SU-DHL-6 (cell line): ENCODE measurements around the gene SLC48A1.

Experiments used
- H2AFZ ChIP-seq: fragments of 200-600 bp; sonication (generic); 2 replicates; pipeline ENCODE4 v1.6.1; 2014; ENCODE audit warnings: low read depth, mild to moderate bottlenecking, moderate library complexity, mixed read lengths, antibody characterized with exemption, low read length; ENCODE audit not compliant: severe bottlenecking
- H3F3A ChIP-seq: fragments of 200-600 bp; shearing (Covaris generic); 2 replicates; pipeline ENCODE4 v1.6.0; 2016; ENCODE audit warnings: antibody characterized with exemption, mild to moderate bottlenecking; ENCODE audit not compliant: insufficient read depth
- H3K27ac ChIP-seq: fragments of 200-600 bp; sonication (generic); 2 replicates; pipeline ENCODE4 v1.5.1; 2016; ENCODE audit warnings: low read depth, mild to moderate bottlenecking, low read length, moderate library complexity, mixed read lengths
- H3K27me3 ChIP-seq: fragments of 200-600 bp; sonication (generic), shearing (Covaris generic); 2 replicates; pipeline ENCODE4 v1.6.0; 2014; ENCODE audit warnings: mild to moderate bottlenecking, low read length
- H3K36me3 ChIP-seq: fragments of 200-600 bp; sonication (generic); 2 replicates; pipeline ENCODE4 v1.6.1; 2014; ENCODE audit warnings: mild to moderate bottlenecking, low read length, mixed read lengths
- H3K4me2 ChIP-seq: fragments of 300-600, 200-600 bp; shearing (Covaris generic), sonication (generic); 2 replicates; pipeline ENCODE4 v1.6.0; 2014; ENCODE audit warnings: low read length, low read depth, mild to moderate bottlenecking; ENCODE audit not compliant: poor library complexity, severe bottlenecking
- H3K4me3 ChIP-seq: fragments of 200-600 bp; sonication (generic); 2 replicates; pipeline ENCODE4 v1.5.1; 2014; ENCODE audit warnings: antibody characterized with exemption, low read length, mild to moderate bottlenecking, mixed read lengths; ENCODE audit not compliant: insufficient read depth, poor library complexity, severe bottlenecking
- H3K79me2 ChIP-seq: fragments of 200-600 bp; sonication (generic); 2 replicates; pipeline ENCODE4 v1.6.1; 2014; ENCODE audit warnings: mild to moderate bottlenecking, low read length, moderate library complexity; ENCODE audit not compliant: insufficient read depth
- H3K9ac ChIP-seq: fragments of 200-600 bp; sonication (generic); 2 replicates; pipeline ENCODE4 v1.7.0; 2014; ENCODE audit warnings: mild to moderate bottlenecking, low read length
- H3K9me2 ChIP-seq: fragments of 200-600 bp; sonication (generic); replicated peaks from 2 replicates; pipeline ENCODE4 v1.6.1; 2014; ENCODE audit warnings: low read length; ENCODE audit not compliant: insufficient read depth
- H3K9me3 ChIP-seq: fragments of 200-600 bp; sonication (generic); 2 replicates; pipeline ENCODE4 v1.6.1; 2014; ENCODE audit warnings: low read length, mixed read lengths; ENCODE audit not compliant: insufficient read depth
- H4K20me1 ChIP-seq: fragments of 200-600 bp; sonication (generic); 2 replicates; pipeline ENCODE4 v1.6.1; 2014; ENCODE audit warnings: low read depth, mild to moderate bottlenecking, antibody characterized with exemption, low read length, moderate library complexity, mixed read lengths
- EZH2phosphoT487 ChIP-seq: fragments of 200-600 bp; sonication (generic), shearing (Covaris generic); conservative IDR thresholded peaks from 2 replicates; pipeline ENCODE4 v1.6.1; 2018; ENCODE audit warnings: mild to moderate bottlenecking, antibody characterized with exemption, low read length, moderate library complexity, mixed read lengths
- TF ChIP-seq, protein P1 (sequence below): fragments of 200-600 bp; sonication (generic); IDR thresholded peaks from one replicate; pipeline ENCODE4 v1.5.1; 2017; ENCODE audit warnings: antibody characterized with exemption, mild to moderate bottlenecking, low read length, moderate library complexity; ENCODE audit not compliant: insufficient read depth, poor library complexity, severe bottlenecking

The SLC48A1 gene

DNA sequence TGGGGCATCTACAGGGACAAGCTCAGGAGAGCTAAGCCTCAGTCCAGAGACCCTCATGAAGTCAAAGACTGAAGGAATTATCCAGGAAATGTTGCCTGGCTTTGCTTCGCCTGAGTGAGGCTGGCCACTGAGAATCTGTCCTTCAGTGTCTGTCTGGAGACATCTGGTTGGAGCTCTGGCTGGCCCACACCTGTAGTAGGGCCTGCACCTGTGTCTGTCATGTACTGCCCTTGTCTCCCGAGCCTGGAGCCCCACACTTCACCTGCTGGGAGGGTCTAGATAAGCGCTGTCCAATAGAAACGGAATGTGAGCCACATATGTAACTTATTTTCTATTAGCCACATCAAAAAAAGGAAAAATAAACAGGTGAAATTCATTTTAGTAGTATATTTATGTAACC lies 56.5 kb downstream of the SLC48A1 start:
- Histone ChIP-seq H3K79me2 (no peaks in the 10 kb centered on the region), H4K20me1 (no peaks in the 10 kb centered on the region), H3K4me3 (no peak overlapping the region), H3K9ac (no peak overlapping the region), H3K9me3 (no peaks in the 10 kb centered on the region), H3K27me3 (no peaks in the 10 kb centered on the region), H3K9me2 (no peaks in the 10 kb centered on the region), H3K4me2 (no peak overlapping the region), H3F3A (peaks cover 47% of the 10 kb centered on the region), H2AFZ (no peak overlapping the region), H3K36me3 (no peaks in the 10 kb centered on the region), H3K27ac (no peak overlapping the region)
- TF ChIP-seq EZH2phosphoT487 = no peak
- TF ChIP-seq, protein P1, sequence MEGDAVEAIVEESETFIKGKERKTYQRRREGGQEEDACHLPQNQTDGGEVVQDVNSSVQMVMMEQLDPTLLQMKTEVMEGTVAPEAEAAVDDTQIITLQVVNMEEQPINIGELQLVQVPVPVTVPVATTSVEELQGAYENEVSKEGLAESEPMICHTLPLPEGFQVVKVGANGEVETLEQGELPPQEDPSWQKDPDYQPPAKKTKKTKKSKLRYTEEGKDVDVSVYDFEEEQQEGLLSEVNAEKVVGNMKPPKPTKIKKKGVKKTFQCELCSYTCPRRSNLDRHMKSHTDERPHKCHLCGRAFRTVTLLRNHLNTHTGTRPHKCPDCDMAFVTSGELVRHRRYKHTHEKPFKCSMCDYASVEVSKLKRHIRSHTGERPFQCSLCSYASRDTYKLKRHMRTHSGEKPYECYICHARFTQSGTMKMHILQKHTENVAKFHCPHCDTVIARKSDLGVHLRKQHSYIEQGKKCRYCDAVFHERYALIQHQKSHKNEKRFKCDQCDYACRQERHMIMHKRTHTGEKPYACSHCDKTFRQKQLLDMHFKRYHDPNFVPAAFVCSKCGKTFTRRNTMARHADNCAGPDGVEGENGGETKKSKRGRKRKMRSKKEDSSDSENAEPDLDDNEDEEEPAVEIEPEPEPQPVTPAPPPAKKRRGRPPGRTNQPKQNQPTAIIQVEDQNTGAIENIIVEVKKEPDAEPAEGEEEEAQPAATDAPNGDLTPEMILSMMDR = no peak
